Hindlimb muscle (tissue), 1 donor: Measurements from ENCODE around the gene WDPCP. TPM values are rescaled to one million over a fixed set of nuclear protein-coding genes. Genes with fewer than 3 reads are reported as not detected.
"Not testable (repeated sequence)": the region's sequence is repeated elsewhere in the genome, so short reads cannot be mapped to it uniquely, and the experiment has no call there.

Experiments used
- DNase-seq: peaks from one replicate; pipeline ENCODE4 v3.0.0-alpha.2; 2013
- polyA plus RNA-seq: library from polyadenylated mRNA; unstranded; fragments of 120-200 nt; gene quantifications from one replicate; pipeline ENCODE4 v1.2.1, GENCODE V29; 2013; ENCODE audit not compliant: insufficient read length

The WDPCP gene
- polyA plus RNA-seq, 1 donor, result 8.6 TPM

DNA sequence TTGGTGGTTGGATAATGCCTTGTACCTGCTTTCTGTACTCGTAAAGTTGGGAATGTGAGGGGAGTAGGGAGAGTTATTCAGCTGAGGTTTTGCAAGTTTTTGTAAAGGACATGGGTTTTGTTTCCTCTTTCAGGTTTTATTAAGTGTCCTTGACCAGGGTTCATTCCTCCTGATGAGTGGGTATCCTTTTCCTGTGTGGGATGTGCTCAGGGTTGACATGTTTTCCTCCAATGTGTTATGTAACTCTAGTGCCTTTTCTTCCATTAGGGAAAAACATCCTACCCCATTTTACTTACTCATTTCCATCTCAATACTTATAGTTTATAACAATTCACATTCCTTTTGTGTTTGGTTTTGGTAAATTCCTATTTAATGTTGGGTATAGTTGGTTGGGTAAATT lies 489.2 kb downstream of the WDPCP start:
- no peak for DNase-seq

DNA sequence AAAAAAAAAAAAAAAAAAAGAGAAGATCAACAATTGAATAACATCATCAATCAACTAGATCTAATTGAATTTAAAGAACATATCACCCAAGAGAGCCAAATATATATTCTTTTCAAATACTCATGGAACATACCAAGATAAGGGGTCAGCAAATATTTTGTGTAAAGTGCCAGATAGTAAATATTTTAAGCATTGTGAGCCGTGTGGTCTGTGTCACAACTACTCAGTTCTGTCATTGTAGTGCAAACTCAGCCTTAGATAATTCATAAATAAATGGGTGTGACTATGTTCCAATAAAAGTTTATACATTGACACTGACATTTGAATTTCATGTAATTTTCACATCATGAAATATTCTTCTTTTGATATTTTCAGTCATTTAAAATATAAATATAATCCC lies 491.8 kb downstream of the WDPCP start:
- no peak for DNase-seq

DNA sequence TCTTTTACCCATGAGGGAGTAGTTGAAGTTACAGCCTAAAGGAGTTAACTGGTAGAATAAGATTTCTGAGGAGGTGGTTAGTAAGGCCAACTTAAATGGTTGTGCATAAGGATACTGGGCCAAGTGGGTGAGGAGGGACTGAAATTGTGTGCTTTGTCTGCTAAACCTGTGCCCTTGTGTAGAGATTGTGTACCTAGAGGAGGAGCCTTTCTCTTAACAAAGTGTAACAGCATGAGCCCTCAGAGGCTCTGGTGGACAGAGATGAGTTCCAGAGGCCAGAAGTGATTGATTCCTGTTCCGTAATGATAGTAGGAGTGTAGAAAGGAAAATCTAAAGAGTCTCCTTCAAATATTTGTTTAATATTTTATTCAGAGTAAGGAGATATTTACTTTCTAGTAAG lies 494.8 kb downstream of the WDPCP start:
- no peak for DNase-seq

DNA sequence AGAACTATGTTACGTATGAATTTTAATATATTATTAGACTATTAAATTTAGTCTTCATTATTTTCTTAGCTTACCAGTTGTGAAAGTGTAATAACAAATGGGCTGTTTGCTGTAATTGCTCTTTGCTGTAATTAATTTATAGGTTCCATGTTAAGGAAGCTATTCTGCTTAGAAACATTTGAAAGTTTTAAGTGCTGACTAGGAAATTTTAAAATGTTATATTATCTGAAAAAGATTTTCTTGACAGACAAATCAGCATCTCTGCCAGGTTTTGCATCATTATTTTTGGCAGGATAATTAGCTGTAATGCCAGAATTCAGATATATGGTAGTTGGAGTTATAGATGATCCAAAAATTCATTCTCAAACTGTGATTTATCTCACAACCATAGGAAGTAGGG lies 495.4 kb downstream of the WDPCP start:
- no peak for DNase-seq

DNA sequence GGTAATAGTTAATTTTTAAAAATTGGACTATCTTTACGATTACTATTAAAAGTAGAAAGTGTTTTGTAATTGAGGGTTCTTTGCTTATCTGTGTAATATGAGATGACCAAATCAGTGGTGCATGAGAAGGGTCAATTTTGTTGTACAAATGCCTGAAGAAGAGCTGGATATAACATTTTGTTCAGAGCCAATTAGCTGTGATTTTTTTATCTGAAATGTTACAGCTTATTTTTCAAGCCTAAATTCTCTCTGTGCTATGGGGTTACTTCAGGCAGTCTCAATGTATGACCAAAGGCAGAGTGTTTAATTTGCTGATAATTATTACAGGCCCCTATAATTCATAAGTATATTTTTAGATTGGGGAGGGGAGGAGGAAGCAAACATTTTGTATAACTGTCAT lies 495.9 kb downstream of the WDPCP start:
- DNase-seq, result no peak

DNA sequence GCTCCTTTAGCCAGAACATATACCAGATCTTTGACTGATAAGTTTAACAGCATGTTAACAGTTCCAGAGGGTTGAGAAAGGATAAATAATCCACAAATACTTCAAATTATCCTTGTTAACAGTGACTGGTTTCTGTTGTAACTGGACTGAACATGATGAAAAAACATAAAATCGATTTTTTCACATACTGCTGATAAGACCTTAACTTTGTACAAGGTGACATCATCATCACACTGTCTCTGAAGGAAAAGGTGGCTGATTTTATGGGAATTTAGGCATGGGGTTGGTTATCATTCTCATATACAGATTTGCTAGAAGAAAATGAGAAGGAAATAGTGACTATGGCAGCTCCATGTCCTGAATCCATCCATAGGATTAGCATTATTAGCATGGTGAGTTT lies 501.6 kb downstream of the WDPCP start:
- DNase-seq, result no peak

DNA sequence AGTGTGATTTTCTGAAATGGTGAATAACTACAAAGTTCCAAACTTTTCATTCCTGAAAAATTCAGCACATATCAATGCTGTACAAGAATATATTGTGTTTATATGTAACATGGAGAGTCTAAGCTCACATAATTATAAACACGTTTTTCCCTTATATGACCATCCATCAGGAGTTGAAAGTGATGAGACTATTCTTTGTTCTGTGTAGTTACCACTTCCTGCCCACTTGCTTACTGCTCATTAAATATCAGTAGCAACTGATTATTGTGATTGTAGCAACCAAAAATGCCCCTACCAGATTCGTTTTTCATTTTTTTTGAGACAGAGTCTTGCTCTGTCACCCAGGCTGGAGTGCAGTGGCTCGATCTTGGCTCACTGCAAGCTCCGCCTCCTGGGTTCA lies 506.9 kb downstream of the WDPCP start:
- no peak for DNase-seq

DNA sequence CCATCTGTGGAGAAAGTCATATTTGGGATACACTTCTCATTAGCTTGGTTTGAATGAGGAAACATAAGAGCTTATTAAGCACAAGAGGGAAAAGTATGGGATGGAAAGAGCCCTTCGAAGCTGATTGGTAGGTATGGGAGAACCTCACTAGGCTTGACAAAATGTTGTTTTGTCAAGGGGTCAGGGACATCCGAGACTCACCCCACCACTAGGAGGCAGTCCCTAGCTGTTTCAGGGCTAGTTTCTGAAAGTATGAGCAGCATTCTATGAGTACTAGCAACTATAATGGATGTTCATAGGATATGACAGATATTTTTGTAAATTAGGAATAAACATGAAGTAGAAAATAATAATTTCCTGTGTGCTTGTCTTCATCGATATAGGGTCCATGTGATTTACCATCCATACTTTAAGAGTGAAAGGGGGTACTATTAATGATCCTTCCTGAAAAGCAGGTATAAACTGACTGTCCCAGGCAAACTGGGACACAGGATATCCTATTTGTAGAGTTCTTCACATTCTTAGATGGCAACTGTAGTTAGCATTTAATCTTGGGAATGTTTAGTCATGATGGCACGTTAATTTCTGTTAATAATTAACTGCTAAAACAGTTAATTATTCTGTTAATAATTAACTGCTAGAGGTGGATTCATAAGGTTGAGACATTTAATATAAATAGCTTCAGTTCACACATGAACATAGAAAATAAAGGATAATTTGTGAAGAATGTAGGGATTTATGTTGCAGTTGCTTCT lies 509.2 kb downstream of the WDPCP start:
- DNase-seq, result no peak

DNA sequence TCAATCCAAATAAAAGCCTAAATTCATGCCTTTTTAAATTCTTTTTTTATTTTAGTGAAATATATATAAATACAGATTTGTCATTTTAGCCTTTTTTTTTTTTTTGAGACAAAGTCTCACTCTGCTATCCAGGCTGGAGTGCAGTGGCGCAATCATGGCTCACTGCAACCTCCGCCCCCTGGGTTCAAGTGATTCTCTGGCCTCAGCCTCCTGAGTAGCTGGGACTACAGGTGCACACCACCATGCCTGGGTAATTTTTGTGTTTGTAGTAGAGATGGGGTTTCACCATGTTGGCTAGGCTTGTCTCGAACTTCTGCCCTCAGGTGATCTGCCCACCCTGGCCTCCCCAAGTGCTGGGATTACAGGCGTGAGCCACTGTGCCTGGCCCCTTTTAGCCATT lies 513.9 kb downstream of the WDPCP start:
- not testable (repeated sequence) for DNase-seq

DNA sequence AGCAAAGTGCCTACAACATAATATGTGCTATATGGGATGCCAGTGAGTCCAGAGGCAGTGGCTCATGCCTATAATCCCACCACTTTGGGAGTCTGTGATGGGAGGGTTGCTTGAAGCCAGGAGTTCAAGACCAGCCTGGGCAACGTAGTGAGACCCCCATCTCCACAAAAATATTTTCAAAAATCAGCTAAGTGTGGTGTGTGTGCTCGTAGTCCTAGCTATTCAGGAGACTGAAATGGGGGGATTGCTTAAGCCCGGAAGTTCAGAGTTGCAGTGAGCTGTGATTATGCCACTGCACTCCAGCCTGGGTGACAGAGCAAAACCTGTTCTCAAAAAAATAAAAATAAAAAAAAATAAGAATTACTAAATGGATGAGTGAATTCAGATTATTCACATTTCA lies 514.3 kb downstream of the WDPCP start:
- DNase-seq, result no peak

DNA sequence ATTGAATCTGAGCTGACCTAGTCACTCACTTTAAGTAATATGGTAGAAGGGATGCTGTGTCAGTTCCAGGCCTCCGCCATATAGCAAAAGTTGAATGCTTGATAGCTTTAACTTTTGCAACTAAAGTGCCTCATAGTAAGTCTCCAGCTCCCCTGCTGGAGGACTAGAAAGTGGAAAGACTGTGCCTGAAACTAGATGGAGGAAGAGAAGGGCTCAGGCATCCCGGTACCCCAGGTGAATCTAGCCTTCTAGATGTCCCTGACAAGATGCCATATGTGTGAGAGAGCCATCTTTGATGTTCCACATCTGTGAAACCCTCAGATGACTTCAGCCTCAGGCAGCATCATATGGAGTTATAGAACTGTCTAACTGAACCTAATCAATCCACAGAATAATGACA lies 516.6 kb downstream of the WDPCP start:
- DNase-seq, result no peak

Other genes starting within 250 kb of the WDPCP start
- gene MDH1, start 486 bp upstream of the WDPCP start, polyA plus RNA-seq, result 299 TPM